HUDEP-2 (cell line): Measurements from ENCODE around the gene SLC41A2.
A peak's percentile ranks its signal among the peaks of the same experiment; 100 is the strongest.
"Not testable (repeated sequence)": the region's sequence is repeated elsewhere in the genome, so short reads cannot be mapped to it uniquely, and the experiment has no call there.

Experiments used
- DNase-seq, 76 experiments: peaks; one replicate each; lab custom pipeline; 2025; ENCODE audit not compliant: unreplicated experiment in 76 of 76; lab: John Stamatoyannopoulos, UW

SLC41A2 gene

GRCh38 chr12:104958001-104958804 is at the start of gene SLC41A2:
Gene SLC41A2, minus strand, starts transcription at chr12:104958290. Its CDS starts 29,763 bp downstream, at chr12:104928527.
- peak in 59 of 76 experiments; percentile 9 to 79 (median 39) for DNase-seq

GRCh38 chr12:105001476-105001875 is 43.4 kb upstream of the SLC41A2 start:
- no peak for DNase-seq

- DNase-seq = no peak
Measured at GRCh38 chr12:104999347-104999685, 41.2 kb upstream of the SLC41A2 start.

- no peak for DNase-seq
Measured at GRCh38 chr12:104998423-104999346, 40.6 kb upstream of the SLC41A2 start.

GRCh38 chr12:104997541-104997940 is 39.5 kb upstream of the SLC41A2 start:
- no peak for DNase-seq

GRCh38 chr12:104994336-104994735 is 36.2 kb upstream of the SLC41A2 start:
- DNase-seq = no peak

GRCh38 chr12:104991565-104992128 is 33.6 kb upstream of the SLC41A2 start:
- no peak for DNase-seq

- DNase-seq = no peak
Measured at GRCh38 chr12:104990950-104991349, 32.9 kb upstream of the SLC41A2 start.

GRCh38 chr12:104986022-104986941 is 28.2 kb upstream of the SLC41A2 start, which contains the start of gene NOPCHAP1:
Gene NOPCHAP1, plus strand, starts transcription at chr12:104986316. Its CDS starts 37 bp downstream, at chr12:104986353.
- DNase-seq = peak in 73 of 76 experiments; percentile 11 to 87 (median 67)

- DNase-seq = peak in 2 of 76 experiments; percentile 15 to 28
Measured at GRCh38 chr12:104985206-104985605, 27.1 kb upstream of the SLC41A2 start.

- DNase-seq = not testable (repeated sequence)
Measured at GRCh38 chr12:104977688-104978087, 19.6 kb upstream of the SLC41A2 start.

GRCh38 chr12:104976703-104977102 is 18.6 kb upstream of the SLC41A2 start:
- DNase-seq = peak in 3 of 76 experiments; percentile 1 to 26 (median 10)

GRCh38 chr12:104975587-104976343 is 17.7 kb upstream of the SLC41A2 start:
- no peak for DNase-seq

- no peak for DNase-seq
Measured at GRCh38 chr12:104974626-104975290, 16.7 kb upstream of the SLC41A2 start.

- DNase-seq = no peak
Measured at GRCh38 chr12:104973250-104973649, 15.2 kb upstream of the SLC41A2 start.

GRCh38 chr12:104971306-104971705 is 13.2 kb upstream of the SLC41A2 start:
- no peak for DNase-seq

GRCh38 chr12:104969343-104969742 is 11.3 kb upstream of the SLC41A2 start:
- no peak for DNase-seq

- DNase-seq = no peak
Measured at GRCh38 chr12:104966677-104967076, 8.6 kb upstream of the SLC41A2 start.

GRCh38 chr12:104964856-104965205 is 6.7 kb upstream of the SLC41A2 start:
- DNase-seq = no peak
